GM18511 (cell line): ENCODE results near the gene OR2M4.
"Not testable (repeated sequence)": the region's sequence is repeated elsewhere in the genome, so short reads cannot be mapped to it uniquely, and the experiment has no call there.

Source experiments
- ATAC-seq: cut with Tn5 transposase; IDR thresholded peaks from one replicate; pipeline ENCODE4 v1.9.1; 2021; ENCODE audit warnings: mild to moderate bottlenecking, moderate library complexity; ENCODE audit not compliant: unreplicated experiment

Gene OR2M4, protein sequence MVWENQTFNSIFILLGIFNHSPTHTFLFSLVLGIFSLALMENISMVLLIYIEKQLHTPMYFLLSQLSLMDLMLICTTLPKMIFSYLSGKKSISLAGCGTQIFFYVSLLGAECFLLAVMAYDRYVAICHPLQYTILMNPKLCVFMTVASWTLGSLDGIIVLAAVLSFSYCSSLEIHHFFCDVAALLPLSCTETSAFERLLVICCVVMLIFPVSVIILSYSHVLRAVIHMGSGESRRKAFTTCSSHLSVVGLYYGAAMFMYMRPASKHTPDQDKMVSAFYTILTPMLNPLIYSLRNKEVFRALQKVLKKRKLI

DNA sequence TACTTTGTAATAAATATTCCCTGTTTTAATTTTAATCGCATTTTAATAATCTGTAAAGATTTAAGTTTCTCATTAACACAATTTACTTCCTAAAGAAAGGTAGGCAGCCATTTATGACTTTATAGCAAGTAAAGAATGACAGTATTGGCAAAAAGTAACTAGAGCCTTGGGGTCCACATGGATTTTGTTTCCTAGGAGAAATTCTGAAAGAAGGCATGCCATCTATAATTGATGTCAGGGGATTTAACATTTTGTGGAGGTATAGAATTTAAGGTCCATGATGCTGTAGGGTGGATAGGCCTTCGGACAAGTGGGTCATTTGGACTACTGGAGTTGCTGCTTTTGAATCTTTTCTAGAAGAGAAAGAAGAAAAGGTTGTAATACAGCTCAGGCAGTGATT is at the start of gene OR2M4:
TSS of gene OR2M4 (plus strand) at position 301 of the 400 bp plus-strand sequence. CDS start 7,512 bp downstream, outside the sequence.
- no peak for ATAC-seq

- ATAC-seq, result no peak
These were observed 47.2 kb upstream of the OR2M4 start for GRCh38 chr1:248183996-248184395.

GRCh38 chr1:248187363-248187762 is 43.9 kb upstream of the OR2M4 start:
- no peak for ATAC-seq

GRCh38 chr1:248189026-248189425 is 42.2 kb upstream of the OR2M4 start:
- ATAC-seq, result no peak

DNA sequence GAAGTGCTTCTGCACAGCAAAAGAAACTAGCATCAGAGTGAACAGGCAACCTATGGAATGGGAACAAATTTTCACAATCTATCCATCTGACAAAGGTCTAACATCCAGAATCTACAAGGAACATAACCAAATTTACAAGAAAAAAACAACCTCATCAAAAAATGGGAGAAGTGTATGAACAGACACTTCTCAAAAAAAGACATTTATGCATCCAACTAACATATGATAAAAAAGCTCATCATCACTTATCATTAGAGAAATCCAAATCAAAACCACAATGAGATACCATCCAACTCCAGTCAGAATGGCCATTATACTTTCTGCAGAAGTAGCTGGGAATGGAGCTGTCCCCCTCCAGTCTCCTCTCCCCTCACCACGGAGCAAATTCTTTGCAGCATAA is 37.1 kb upstream of the OR2M4 start:
- ATAC-seq, result no peak

DNA sequence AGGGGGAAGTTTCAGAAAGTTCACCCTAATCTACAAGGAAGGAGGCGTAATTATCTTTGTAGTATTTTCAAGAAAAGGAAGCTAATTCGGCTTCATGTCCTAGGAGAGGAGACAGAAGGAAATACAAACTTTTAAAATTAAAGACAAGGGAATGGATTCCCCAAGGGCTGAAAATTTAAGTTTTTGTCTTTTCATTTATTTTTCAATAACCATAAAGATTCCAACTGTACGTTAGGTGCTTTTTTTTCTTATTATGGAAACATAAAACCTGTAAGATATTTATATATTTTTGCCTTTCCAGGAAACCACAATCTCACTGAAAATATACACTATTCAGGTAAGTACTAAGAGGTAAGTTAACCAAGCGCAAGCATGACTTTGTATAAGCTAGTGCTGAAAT is 34.3 kb upstream of the OR2M4 start, which contains the start of gene OR2M3:
TSS of gene OR2M3 (plus strand) at position 301 of the 400 bp plus-strand sequence. CDS start 5,803 bp downstream, outside the sequence.
- ATAC-seq, result no peak

DNA sequence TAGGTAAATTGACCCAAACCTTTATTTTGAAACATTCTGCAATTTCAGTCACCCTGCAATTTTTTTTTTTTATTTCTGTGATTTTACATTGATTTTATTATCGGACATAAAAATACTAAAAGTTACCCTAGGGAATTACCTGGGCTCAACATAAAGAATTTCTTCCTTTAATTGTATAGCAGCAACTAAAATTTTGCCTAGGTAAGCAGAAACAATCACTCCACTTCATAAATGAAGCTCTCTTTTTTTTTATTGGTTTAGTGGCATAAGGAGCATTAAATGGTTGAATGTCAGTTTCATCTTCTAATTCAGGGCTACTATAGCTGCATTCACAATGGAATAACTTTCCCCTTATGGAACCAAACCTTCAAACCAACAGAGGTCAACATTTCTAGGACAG is 15.3 kb upstream of the OR2M4 start:
- ATAC-seq, result no peak

DNA sequence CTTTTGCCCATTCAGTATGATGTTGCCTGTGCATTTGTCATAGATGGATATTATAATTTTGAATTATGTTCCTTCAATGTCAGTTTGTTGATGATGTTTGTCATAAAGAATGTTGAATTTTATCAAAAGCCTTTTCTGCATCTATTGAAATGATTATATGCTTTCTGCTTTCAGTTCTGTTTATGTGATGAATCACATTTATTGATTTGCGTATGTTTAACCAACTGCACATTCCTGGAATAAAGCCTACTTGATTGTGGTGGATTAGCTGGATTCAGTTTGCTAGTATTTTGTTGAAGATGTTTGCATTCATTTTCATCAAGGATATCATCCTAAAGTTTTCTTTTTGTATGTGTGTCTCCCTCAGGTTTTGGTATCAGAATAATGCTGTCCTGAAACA is 5.7 kb upstream of the OR2M4 start:
- ATAC-seq, result no peak

DNA sequence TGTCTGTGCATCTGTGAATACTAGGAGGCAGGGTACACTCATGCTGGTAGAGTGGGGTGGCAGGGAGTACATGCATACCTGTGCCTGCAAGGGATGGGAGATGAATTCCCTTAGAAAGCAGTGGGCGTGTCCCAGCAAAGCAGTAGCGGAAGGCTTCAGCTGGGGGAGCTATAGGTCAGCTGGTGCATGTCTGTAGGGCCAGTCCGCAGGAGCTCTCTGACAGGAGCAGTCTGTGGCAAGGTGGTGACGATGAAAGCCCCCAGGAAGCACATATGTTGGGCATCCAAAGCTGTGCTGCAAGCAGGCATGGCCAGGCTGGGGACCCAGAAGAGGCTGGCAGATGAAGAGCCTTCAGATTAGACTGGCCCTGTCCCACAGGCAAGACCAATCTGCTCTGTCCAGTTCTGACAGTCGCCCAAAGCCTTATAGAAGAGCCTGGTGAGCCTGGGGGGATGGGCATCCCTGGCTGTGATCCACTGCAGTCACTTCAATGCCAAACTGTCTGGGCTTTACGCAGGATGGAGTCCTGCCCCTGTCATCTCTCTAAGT is 1.8 kb upstream of the OR2M4 start:
- ATAC-seq, result no peak

- ATAC-seq, result no peak
These were observed 8.3 kb downstream of the OR2M4 start for GRCh38 chr1:248239478-248239877.

GRCh38 chr1:248243204-248243603 is 12.0 kb downstream of the OR2M4 start:
- ATAC-seq, result peak; percentile 93

GRCh38 chr1:248259309-248259708 is 28.1 kb downstream of the OR2M4 start:
- ATAC-seq, result not testable (repeated sequence)

DNA sequence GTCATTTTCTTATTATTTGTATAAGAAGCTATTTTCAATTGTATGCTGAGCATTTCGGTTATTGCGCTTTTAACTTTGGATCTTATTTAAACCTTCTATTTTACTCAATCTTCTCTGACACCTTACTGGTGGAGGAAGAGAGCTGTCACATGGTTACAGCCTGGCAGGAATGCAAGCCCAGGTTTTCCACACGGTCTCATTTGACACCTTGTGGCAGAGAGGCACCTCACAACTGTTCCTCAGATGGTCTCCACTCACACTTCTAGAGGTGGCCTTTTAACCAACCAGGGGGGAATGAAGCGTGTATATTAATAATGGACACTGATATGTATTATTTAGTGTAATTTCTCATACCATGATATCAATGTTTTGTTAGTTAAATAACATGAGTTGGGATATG is 37.0 kb downstream of the OR2M4 start:
- ATAC-seq, result no peak

DNA sequence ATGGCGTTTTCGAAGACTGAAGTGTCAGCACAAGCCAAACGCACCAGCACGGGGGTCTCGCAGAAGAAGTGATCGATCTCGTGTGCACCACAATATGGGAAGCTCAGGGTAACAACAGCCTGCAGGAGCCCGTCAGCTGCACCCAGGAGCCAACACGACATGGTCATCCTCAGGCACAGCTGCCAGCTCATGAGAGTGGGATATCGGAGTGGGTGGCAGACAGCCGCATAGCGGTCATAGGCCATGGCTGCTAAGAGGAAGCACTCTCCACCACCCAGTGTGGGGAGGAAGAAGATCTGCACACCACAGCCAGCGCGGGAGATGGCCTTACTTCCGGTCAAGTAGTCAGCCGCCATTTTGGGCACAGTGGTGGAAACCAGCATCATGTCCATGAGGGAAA is 42.0 kb downstream of the OR2M4 start:
- ATAC-seq, result not testable (repeated sequence)

- no peak for ATAC-seq
These were observed 46.7 kb downstream of the OR2M4 start, which contains the start of gene OR2T33 for GRCh38 chr1:248277876-248278275. Gene OR2T33, minus strand, starts transcription at chr1:248277976. Its CDS starts 4,162 bp downstream, at chr1:248273814.

- no peak for ATAC-seq
These were observed 57.2 kb downstream of the OR2M4 start for GRCh38 chr1:248288391-248288790.
